Left lobe of liver (tissue), 2 donors: ENCODE measurements around the gene MRPL34. TPM values are rescaled to one million over a fixed set of nuclear protein-coding genes. Genes with fewer than 3 reads are reported as not detected.
"Not testable (repeated sequence)": the region's sequence is repeated elsewhere in the genome, so short reads cannot be mapped to it uniquely, and the experiment has no call there.

Experiments used
- ATAC-seq: fragments of 200-7000 bp; cut with Tn5 transposase; one replicate; pipeline ENCODE4 v1.9.1; 2020; ENCODE audit warnings: mild to moderate bottlenecking, moderate library complexity
- DNase-seq: peaks from one replicate; pipeline ENCODE4 v3.0.0-alpha.2; 2020; ENCODE audit warnings: low spot score
- total RNA-seq: library from RNA; stranded (reverse); gene quantifications from one replicate; pipeline ENCODE4 v1.2.1, GENCODE V29; 2021
- donor health status: DM: no; HTN: no; CAD: no; lungs with moderate emphysema.
- donor health status: DM: no; HTN: yes; CAD: no.

MRPL34 gene
- total RNA-seq, 1 donor from 2014 or later, result 148 TPM

DNA sequence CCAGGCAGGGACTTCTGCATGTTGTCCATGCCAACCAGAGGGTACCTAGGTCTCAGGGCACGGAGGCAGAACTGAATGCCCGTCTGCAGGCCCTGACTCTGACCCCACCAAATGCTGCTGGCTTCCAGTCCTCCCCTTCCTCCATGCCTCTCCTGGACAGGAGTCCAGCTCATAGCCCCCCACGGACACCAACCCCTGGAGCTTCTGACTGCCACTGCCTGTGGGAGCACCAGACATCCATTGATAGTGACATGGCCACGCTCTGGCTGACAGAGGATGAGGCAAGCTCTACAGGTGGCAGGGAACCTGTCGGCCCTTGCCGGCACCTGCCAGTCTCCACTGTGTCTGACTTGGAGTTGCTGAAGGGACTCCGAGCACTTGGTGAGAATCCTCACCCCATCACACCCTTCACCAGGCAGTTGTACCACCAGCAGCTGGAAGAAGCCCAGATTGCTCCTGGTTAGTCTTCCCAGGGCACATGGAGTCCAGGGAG, 22.1 kb upstream of the MRPL34 start:
- no peak for ATAC-seq
- DNase-seq, result no peak

DNA sequence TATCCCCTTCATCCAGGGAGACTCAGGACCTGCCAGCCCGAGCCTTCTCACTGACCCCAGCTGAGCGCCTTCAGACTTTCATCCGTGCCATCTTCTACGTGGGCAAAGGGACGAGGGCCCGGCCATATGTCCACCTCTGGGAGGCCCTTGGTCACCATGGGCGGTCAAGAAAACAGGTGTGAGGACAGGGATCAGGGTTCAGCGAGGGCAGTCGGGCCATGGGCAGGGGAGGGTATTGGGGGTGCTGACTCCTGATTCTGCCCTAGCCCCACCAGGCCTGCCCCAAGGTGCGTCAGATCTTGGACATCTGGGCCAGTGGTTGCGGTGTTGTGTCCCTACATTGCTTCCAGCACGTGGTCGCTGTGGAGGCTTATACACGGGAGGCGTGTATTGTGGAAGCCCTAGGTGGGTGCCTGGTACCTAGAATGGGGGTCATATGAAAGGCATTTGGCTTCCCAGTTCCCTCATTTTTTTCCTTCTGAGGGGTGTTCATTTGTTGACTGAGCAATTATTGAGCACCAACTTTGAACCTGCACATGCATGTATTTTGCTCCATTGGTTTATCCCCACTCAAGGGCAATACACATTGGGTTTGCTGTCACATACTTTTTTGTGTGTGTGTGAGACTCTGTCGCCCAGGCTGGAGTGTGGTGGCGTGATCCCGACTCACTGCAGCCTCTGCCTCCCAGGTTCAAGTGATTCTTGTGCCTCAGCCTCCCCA, 20.1 kb upstream of the MRPL34 start:
- no peak for ATAC-seq
- DNase-seq, result no peak

GRCh38 chr19:17286263-17286662, 19.4 kb upstream of the MRPL34 start:
- ATAC-seq (no peak), DNase-seq (no peak)

DNA sequence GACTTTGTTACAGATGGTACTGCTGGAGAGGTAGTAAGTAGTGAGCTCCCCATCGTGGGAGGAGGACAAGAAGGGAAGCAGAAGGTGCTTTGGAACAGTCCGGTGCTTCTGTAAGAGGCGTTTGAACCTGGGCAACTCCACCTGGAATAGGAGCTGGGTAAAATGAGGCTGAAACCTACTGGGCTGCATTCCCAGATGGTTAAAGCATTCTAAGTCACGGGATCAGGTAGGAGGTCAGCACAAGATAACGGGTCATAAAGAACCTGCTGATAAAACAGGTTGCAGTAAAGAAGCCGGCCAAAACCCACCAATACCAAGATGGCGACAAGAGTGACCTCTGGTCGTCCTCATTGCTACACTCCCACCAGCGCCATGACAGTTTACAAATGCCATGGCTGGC, 18.9 kb upstream of the MRPL34 start:
- ATAC-seq, result no peak

GRCh38 chr19:17289489-17289888, 16.2 kb upstream of the MRPL34 start:
- DNase-seq, result no peak
- ATAC-seq, result peak; percentile 60

More for the DNA sequence above, 18.9 kb upstream of the MRPL34 start:
- no peak for DNase-seq

GRCh38 chr19:17292301-17293074, 13.2 kb upstream of the MRPL34 start:
- ATAC-seq (peak; percentile 85), DNase-seq (no peak)

DNA sequence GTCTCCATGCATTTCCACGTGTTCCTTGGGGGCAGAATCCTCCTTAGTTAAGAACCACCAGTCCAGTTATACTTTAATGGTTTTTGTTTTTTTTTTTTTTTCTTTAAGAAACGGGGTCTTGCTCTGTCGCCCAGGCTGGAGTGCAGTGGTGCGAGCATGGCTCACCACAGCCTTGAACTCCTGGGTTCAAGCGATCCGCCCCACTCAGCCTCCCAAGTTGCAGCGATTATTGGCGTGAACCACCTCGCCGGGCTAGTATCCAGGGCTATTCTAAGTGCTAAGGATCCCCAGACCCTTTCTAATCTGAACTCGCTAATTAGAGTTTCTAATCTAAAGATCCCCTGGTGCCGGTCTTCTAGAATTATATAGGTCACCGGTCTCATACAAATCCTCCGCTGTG, 12.1 kb upstream of the MRPL34 start:
- ATAC-seq (no peak), DNase-seq (no peak)

DNA sequence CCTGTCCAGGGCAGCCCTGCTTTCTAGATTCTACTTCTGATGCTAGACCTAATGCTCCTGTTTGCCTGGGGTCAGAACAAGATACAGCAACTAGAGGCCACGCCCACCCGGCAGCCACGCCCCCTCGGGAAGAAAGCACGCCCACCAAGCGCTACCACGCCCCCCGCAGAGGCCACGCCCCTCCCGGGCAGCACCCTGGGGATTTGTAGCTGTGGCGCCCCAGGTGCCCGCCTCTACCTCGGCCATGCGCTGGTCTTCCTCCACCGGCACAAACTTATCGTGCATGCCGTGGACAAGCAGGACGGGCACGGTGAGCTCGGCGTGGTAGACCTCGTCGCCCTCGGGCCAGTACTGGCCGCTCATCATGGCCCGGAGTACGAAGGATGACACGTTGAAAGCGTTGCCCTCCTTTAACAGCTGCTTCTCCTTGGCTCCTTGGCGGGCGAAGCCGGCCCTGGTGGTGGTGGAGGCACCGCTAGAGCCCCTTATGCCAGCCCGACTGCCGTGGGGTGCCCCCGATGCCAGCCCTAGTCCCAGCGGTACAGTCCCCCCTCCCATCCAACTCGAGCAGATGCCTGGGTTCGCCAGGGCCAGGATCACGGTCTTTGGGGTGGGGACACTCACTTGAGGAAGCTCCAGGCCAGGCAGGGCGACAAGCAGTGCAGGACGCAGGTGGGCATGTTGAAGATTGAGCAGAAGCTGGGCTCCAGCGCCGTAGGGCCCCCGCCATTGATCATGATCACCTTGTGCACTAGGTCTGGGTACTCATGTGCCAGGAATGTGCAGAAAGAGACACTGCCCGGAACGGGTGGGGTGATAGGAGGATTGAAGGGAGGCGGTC, 11.4 kb upstream of the MRPL34 start:
- ATAC-seq, result peak; percentile 44
- no peak for DNase-seq

DNA sequence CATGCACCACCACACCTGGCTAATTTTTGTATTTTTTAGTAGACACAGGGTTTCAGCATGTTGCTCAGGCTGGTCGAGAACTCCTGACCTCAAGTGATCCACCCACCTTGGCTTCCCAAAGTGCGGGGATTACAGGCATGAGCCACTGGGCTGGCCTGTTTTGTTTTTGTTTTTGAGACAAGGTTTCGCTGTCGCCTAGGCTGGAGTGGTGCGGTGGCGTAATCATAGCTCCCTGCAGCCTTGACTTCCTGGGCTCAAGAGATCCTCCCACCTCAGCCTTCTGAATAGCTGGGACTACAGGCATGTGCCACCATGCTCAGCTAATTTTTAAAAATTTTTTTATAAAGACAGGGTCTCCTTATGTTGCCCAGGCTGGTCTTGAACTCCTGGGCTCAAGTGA, 10.1 kb upstream of the MRPL34 start:
- ATAC-seq, DNase-seq: not testable (repeated sequence)

- no peak for DNase-seq
- no peak for ATAC-seq
Observed at GRCh38 chr19:17296273-17296672, 9.4 kb upstream of the MRPL34 start.

GRCh38 chr19:17296976-17297375, 8.7 kb upstream of the MRPL34 start:
- DNase-seq, result no peak
- ATAC-seq, result no peak

- ATAC-seq (no peak), DNase-seq (no peak)
Observed at GRCh38 chr19:17300992-17301619, 4.6 kb upstream of the MRPL34 start.

GRCh38 chr19:17302391-17303166, 3.1 kb upstream of the MRPL34 start:
- no peak for ATAC-seq
- DNase-seq, result no peak

GRCh38 chr19:17303167-17303939, 2.3 kb upstream of the MRPL34 start, which contains the start of gene ABHD8:
Gene ABHD8 (minus strand): TSS chr19:17303425. CDS start chr19:17301616, 1,809 bp downstream.
- ATAC-seq (peak; percentile 74), DNase-seq (peak; percentile 98)

- DNase-seq (no peak), ATAC-seq (no peak)
Observed at GRCh38 chr19:17303940-17304267, 1.8 kb upstream of the MRPL34 start.

- DNase-seq (no peak), ATAC-seq (no peak)
Observed at GRCh38 chr19:17304386-17305215, 1.1 kb upstream of the MRPL34 start.

DNA sequence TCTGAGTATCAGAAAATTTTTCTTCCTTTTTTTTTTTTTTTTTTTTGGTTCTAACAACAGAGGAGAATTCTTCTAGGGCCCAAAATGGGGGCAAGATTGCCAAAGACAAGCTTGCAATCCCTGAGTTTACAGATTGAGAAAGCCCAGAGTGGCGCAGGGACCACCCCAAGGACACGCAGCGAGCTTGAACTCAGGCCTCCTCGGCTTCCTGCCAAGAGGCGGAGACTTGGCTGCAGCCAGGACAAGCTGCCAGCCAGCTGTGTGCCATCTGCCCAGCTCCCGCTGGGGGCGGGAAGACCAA, 506 bp upstream of the MRPL34 start:
- ATAC-seq (no peak), DNase-seq (no peak)

DNA sequence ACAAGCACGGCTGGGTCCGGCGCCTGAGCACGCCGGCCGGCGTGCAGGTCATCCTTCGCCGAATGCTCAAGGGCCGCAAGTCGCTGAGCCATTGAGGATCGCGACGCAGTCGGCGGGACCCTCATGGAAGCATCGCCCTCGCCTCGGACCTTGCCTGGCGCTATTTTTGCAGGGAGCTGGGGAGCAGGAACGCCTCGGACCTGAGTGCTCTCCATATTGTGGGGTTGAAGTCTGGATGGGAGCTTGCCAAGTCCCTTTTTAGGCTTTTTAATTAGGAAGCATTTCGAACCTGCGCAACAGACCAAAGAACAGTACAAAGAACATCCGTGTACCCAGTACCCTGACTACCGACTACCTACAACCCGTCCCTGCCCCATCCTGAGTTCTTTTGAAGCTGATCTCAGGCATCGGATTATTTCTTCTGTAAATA, 628 bp downstream of the MRPL34 start:
- peak; percentile 0 for ATAC-seq
- peak; percentile 70 for DNase-seq
